GM18517 (cell line): Measurements from ENCODE around the gene DNAH17.

Source experiments
- ATAC-seq: cut with Tn5 transposase; IDR thresholded peaks from one replicate; pipeline ENCODE4 v1.9.1; 2021; ENCODE audit warnings: mild to moderate bottlenecking, moderate library complexity; ENCODE audit not compliant: unreplicated experiment

Gene DNAH17

GRCh38 chr17:78546476-78546875 lies 30.7 kb downstream of the DNAH17 start:
- no peak for ATAC-seq

- no peak for ATAC-seq
Measured at GRCh38 chr17:78544881-78545755, 32.1 kb downstream of the DNAH17 start.

- ATAC-seq: no peak
Measured at GRCh38 chr17:78541488-78542206, 35.5 kb downstream of the DNAH17 start.

- no peak for ATAC-seq
Measured at GRCh38 chr17:78539781-78540180, 37.4 kb downstream of the DNAH17 start.

GRCh38 chr17:78538033-78538776 lies 39.0 kb downstream of the DNAH17 start:
- no peak for ATAC-seq

GRCh38 chr17:78537217-78537860 lies 39.9 kb downstream of the DNAH17 start:
- ATAC-seq: no peak

GRCh38 chr17:78535273-78536197 lies 41.7 kb downstream of the DNAH17 start:
- no peak for ATAC-seq

GRCh38 chr17:78534492-78535272 lies 42.5 kb downstream of the DNAH17 start:
- ATAC-seq: no peak

GRCh38 chr17:78532922-78533640 lies 44.1 kb downstream of the DNAH17 start:
- no peak for ATAC-seq

- ATAC-seq: no peak
Measured at GRCh38 chr17:78532311-78532710, 44.9 kb downstream of the DNAH17 start.

GRCh38 chr17:78530675-78531074 lies 46.5 kb downstream of the DNAH17 start:
- no peak for ATAC-seq

- ATAC-seq: no peak
Measured at GRCh38 chr17:78529871-78530670, 47.1 kb downstream of the DNAH17 start.

GRCh38 chr17:78529251-78529650 lies 47.9 kb downstream of the DNAH17 start:
- no peak for ATAC-seq

- ATAC-seq: no peak
Measured at GRCh38 chr17:78528541-78528940, 48.7 kb downstream of the DNAH17 start.

- no peak for ATAC-seq
Measured at GRCh38 chr17:78527345-78527744, 49.9 kb downstream of the DNAH17 start.

- ATAC-seq: no peak
Measured at GRCh38 chr17:78526231-78527025, 50.8 kb downstream of the DNAH17 start.
